ENCODE results near the gene ABCB8.

- TF ChIP-seq CTCF (conservative IDR thresholded peaks at IDR 0.05): no peak
- TF ChIP-seq ZFX (IDR thresholded peaks at IDR 0.05): no peak
Measured at GRCh38 chr7:151048911-151049463, 20.7 kb downstream of the ABCB8 start.

Data from C4-2B (cell line).